GM12874 (cell line): ENCODE data around the gene FSD2.

ENCODE experiments used
- TF ChIP-seq, protein P1 (sequence below): IDR thresholded peaks from 2 replicates; pipeline ENCODE4 v1.5.1; 2011; ENCODE audit warnings: low read depth, mild to moderate bottlenecking, control low read depth, low read length, moderate library complexity; ENCODE audit not compliant: insufficient read depth

Gene FSD2

DNA sequence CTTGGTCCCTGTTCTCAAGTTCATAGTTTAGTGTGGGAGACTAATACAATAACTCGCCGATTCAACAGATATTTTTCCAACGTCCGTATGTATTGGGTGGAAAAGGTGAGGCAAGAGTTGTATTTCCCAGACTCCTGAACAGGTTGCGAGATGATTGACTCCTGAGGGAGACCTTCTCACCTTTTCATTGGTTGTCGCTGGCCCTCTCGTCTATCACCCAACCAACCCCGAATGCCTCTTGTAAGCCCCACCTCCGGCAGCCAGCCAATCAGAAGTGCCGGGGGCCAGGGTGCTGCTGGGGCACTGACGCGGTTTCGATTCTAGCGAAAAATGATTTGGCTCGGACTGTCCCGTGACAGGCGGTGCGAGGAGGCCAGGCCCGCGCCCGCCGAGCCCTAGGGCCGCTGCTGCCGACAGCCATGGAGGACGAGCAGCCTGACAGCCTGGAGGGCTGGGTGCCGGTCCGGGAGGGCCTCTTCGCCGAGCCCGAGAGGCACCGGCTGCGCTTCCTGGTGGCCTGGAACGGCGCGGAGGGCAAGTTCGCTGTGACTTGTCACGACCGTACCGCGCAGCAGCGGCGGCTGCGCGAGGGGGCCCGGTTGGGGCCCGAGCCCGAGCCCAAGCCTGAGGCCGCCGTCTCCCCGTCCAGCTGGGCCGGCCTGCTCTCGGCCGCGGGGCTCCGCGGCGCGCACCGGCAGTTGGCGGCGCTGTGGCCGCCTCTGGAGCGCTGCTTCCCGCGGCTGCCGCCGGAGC is 3.6 kb upstream of the FSD2 start, which contains the start of gene WHAMM:
WHAMM (plus strand) TSS at position 321 of the 753 bp plus-strand sequence; CDS start at position 420, 99 bp downstream.
- TF ChIP-seq, protein P1, sequence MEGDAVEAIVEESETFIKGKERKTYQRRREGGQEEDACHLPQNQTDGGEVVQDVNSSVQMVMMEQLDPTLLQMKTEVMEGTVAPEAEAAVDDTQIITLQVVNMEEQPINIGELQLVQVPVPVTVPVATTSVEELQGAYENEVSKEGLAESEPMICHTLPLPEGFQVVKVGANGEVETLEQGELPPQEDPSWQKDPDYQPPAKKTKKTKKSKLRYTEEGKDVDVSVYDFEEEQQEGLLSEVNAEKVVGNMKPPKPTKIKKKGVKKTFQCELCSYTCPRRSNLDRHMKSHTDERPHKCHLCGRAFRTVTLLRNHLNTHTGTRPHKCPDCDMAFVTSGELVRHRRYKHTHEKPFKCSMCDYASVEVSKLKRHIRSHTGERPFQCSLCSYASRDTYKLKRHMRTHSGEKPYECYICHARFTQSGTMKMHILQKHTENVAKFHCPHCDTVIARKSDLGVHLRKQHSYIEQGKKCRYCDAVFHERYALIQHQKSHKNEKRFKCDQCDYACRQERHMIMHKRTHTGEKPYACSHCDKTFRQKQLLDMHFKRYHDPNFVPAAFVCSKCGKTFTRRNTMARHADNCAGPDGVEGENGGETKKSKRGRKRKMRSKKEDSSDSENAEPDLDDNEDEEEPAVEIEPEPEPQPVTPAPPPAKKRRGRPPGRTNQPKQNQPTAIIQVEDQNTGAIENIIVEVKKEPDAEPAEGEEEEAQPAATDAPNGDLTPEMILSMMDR: 0 out of 2 replicates have a peak, but pooled peaks have one; percentile 25

DNA sequence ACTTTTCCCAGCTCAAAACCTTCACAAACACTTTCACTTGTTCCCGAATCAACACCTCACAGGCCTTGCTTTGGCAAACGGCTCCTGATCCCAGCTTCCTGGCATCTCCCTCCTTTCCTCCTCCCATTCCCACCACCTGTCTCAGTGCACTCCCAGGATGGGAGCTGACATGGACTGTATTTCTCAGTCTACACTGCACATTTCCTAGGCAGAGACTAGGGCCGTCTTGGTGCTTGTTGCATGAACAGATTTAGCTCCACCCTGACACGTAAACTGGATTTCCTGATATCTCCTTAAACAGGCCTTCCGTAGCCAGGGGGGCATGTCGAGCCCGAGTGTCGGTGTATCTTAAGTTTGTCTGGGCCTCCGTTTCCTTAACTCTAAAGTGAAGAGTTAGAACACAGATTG is 2.8 kb upstream of the FSD2 start:
- TF ChIP-seq, protein P1: no peak

DNA sequence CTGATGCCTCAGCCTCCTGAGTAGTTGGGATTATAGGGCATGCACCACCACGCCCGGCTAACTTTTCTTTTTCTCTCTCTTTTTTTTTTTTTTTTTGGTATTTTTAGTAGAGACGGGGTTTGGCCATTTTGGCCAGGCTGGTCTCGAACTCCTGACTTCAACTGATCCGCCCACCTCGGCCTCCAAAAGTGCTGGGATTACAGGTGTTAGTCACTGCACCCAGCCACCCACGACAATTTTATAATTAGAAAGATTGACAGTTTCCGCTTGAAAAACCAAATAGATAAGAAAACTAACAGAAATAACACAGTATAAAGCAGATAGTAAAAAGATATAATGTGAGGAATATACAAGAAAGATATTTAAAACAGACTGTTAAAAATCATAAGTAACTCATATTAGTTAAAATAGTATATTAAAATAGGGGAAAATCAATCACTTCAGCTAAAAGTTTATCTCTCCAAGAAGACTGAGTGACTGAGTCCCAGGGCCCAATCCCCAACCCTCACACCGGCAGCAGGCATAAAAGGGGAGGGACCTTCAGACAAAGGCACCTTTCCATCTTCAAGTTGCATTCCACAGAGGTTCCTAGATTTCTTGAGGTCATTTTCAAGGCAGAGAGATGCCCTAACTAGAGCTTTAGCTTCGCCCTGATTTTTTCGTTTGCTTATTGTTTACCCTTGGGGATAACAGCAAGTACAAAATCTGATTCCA is 2.2 kb upstream of the FSD2 start:
- TF ChIP-seq, protein P1: no peak

DNA sequence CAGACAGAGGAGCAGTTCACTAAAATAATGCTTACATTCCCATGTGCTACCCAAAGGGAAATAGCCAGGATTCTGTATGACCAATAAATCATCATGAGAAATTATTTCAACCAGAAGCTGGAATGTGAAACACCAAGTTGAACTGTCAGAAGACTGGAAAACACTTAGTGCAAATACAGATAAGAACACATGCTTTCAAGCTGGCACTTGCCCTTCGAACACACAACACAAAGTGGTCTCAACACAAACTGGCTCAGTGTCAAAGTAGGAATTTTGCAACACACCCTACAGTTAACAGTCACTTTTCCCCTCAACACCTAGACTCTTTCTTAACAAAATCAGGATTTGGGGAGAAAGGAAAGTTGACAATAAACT is 1.3 kb downstream of the FSD2 start:
- TF ChIP-seq, protein P1: no peak

DNA sequence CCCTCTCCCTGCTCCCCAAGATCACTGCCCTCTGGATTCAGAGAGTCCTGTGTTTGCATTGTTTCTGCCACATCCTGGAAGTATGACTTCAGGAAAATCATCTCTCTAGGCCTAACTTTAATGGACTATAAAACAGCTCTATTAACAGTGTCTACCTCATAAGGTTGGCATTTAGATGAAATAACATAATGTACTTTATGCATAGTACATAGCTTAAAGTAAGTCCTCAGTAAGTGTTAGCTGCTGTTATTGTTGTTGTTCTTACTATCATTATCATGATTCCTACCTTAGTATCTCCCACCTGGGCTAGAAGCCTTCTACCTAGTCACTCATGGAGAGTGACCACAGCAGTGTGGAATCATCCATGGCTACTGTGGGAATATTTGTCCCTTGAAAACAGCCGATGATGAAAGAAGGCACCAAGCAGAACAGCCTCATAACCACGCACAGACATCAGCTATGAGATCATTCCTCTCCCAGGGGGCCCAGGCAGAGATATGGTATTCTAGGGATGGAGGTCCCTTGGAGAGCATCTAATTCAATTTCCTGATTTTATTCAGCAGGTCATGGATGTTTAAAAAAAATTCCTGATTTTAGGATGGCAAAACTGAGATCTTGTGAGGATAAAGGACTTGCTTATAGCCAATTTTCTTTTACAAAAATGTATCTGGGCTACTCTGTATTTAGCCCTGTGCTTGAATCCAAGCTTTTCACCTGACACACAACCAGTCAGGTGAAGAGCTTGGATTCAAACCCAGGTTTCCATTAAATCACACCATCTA is 1.9 kb downstream of the FSD2 start:
- TF ChIP-seq, protein P1: no peak

DNA sequence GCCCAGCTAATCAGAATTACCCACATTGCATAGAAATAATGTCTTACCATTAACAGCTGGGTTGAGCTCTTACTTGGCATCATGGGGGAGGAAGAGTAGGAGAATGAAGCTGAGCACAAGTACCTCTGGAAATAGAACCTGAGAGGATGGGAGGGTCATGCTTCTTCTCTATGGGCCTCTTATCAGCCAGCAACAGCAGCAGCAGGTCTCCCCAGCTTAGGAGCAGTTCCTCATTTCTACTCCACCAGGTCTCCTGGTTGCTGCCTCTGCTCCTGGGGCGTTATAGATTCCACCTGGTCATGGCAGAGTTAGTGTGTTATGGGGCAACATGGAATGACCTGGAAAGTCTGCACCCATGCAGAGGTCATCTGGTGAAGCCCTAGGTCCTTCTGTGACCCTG is 3.4 kb downstream of the FSD2 start:
- TF ChIP-seq, protein P1: no peak
